HCT116 (cell line): Measurements from ENCODE around the gene GPR107. TPM values are rescaled to one million over a fixed set of nuclear protein-coding genes. Genes with fewer than 3 reads are reported as not detected.

Experiments used
- ATAC-seq: fragments of 200-7000 bp; cut with Tn5 transposase; 2 replicates; pipeline ENCODE4 v1.9.1; 2020; ENCODE audit warnings: mild to moderate bottlenecking, moderate library complexity
- BruUV-seq: library from RNA; stranded (reverse); fragments of 400-500 nt; replicated peaks from 2 replicates; lab custom pipeline; 2021; lab: Mats Ljungman, UMichigan
- CTCF ChIA-PET: fragments of 300-600 bp; sonication (Branson Sonifier 250); formaldehyde crosslinking; loops from one replicate; lab custom pipeline; 2021; ENCODE audit warnings: antibody characterized with exemption; lab: Charles Lee
- POLR2A ChIA-PET: fragments of 300-600, 350-600 bp; sonication (Branson Sonifier 250); formaldehyde crosslinking; loops from one replicate; lab custom pipeline; 2021; ENCODE audit warnings: antibody characterized with exemption; lab: Charles Lee
- RAD21 ChIA-PET, 2 experiments: fragments of 300-600 bp; sonication (Branson Sonifier 250); formaldehyde crosslinking; loops; one replicate each; lab custom pipeline; 2023; ENCODE audit warnings: low total read pairs in 2 of 2; ENCODE audit not compliant: uncharacterized antibody in 2 of 2, unreplicated experiment in 2 of 2, low non-redundant PET in 1 of 2; lab: Charles Lee
- DNase-seq: peaks from one replicate; pipeline ENCODE4 v3.0.0-alpha.2; 2010; ENCODE audit warnings: low read depth, low spot score
- H2AFZ ChIP-seq: fragments of 200-600 bp; shearing (Covaris generic), sonication (generic); 2 replicates; pipeline ENCODE4 v1.6.1; 2017; ENCODE audit warnings: low read depth, mixed run types, mixed read lengths, antibody characterized with exemption, low read length; ENCODE audit not compliant: poor library complexity, severe bottlenecking
- H3K27ac ChIP-seq: 2 replicates; pipeline ENCODE4 v1.5.1; 2012; ENCODE audit warnings: low read depth, low read length
- H3K27me3 ChIP-seq: fragments of 200-600 bp; sonication (generic); 2 replicates; pipeline ENCODE4 v1.6.1; 2016; ENCODE audit warnings: mixed run types, low read length, mixed read lengths; ENCODE audit not compliant: insufficient read depth
- H3K36me3 ChIP-seq, 2 experiments: fragments of 200-500 bp in 1 of 2; fragments of 200-600 bp in 1 of 2; sonication (Bioruptor generic) in 1 of 2; sonication (generic) in 1 of 2; 2 replicates each; pipeline versions ENCODE4 v1.5.1 to v1.6.1; 2014 to 2016; ENCODE audit warnings: low read length in 2 of 2, inconsistent platforms in 1 of 2, mixed read lengths in 1 of 2, mixed run types in 1 of 2; ENCODE audit not compliant: insufficient read depth in 2 of 2, control insufficient read depth in 1 of 2
- H3K4me1 ChIP-seq, 2 experiments: fragments of 200-600 bp in 1 of 2; sonication (generic) in 1 of 2; 2 replicates each; pipeline versions ENCODE4 v1.5.1 to v1.6.1; 2012 to 2017; ENCODE audit warnings: low read length in 2 of 2, inconsistent platforms in 1 of 2, mild to moderate bottlenecking in 1 of 2, mixed read lengths in 1 of 2, mixed run types in 1 of 2, moderate library complexity in 1 of 2; ENCODE audit not compliant: insufficient read depth in 2 of 2, control insufficient read depth in 1 of 2
- H3K4me2 ChIP-seq: fragments of 200-600 bp; sonication (generic); 2 replicates; pipeline ENCODE4 v1.6.1; 2017; ENCODE audit warnings: mixed run types, low read length, mixed read lengths
- H3K4me3 ChIP-seq, 2 experiments: fragments of 200-600 bp in 1 of 2; sonication (generic) in 1 of 2; replicated peaks in 1 of 2; 2 replicates each; pipeline ENCODE4 v1.5.1; 2011 to 2016; ENCODE audit warnings: low read length in 2 of 2, control low read depth in 1 of 2, low read depth in 1 of 2, mild to moderate bottlenecking in 1 of 2, mixed read lengths in 1 of 2, mixed run types in 1 of 2
- H3K79me2 ChIP-seq: fragments of 200-600 bp; sonication (generic); 2 replicates; pipeline ENCODE4 v1.6.1; 2017; ENCODE audit warnings: mild to moderate bottlenecking, mixed run types, low read length, moderate library complexity, mixed read lengths; ENCODE audit not compliant: insufficient read depth
- H3K9ac ChIP-seq: fragments of 200-600 bp; sonication (generic); 2 replicates; pipeline ENCODE4 v1.6.1; 2016; ENCODE audit warnings: low read length, mixed read lengths
- H3K9me2 ChIP-seq: fragments of 200-600 bp; sonication (generic), shearing (Covaris generic); 2 replicates; pipeline ENCODE4 v1.6.1; 2017; ENCODE audit warnings: mixed run types, mild to moderate bottlenecking, moderate library complexity; ENCODE audit not compliant: insufficient read depth
- H3K9me3 ChIP-seq, 2 experiments: fragments of 200-500 bp in 1 of 2; fragments of 200-600 bp in 1 of 2; sonication (Bioruptor generic) in 1 of 2; sonication (generic) in 1 of 2; 2 replicates each; pipeline ENCODE4 v1.6.1; 2014 to 2017; ENCODE audit warnings: low read length in 2 of 2, mixed read lengths in 2 of 2, inconsistent platforms in 1 of 2, low read depth in 1 of 2, mild to moderate bottlenecking in 1 of 2, mixed run types in 1 of 2, moderate library complexity in 1 of 2; ENCODE audit not compliant: control insufficient read depth in 1 of 2, insufficient read depth in 1 of 2
- H4K20me1 ChIP-seq: fragments of 200-600 bp; sonication (generic), shearing (Covaris generic); 2 replicates; pipeline ENCODE4 v1.6.1; 2017; ENCODE audit warnings: mixed run types, mild to moderate bottlenecking, moderate library complexity; ENCODE audit not compliant: insufficient read depth
- CBX3 ChIP-seq: IDR thresholded peaks from 2 replicates; pipeline ENCODE4 v1.6.1; 2012; ENCODE audit warnings: low read depth
- CEBPB ChIP-seq: IDR thresholded peaks from 2 replicates; pipeline ENCODE4 v1.6.1; 2012; ENCODE audit warnings: low read depth
- EGR1 ChIP-seq: IDR thresholded peaks from 2 replicates; pipeline ENCODE4 v1.6.1; 2012; ENCODE audit warnings: low read depth
- ELF1 ChIP-seq: IDR thresholded peaks from 2 replicates; pipeline ENCODE4 v1.6.1; 2012; ENCODE audit warnings: low read depth, borderline replicate concordance
- EZH2 ChIP-seq: fragments of 200-600 bp; sonication (generic); IDR thresholded peaks from 2 replicates; pipeline ENCODE4 v1.6.1; 2017; ENCODE audit warnings: antibody characterized with exemption, mixed run types
- EZH2phosphoT487 ChIP-seq: fragments of 200-600 bp; IDR thresholded peaks from 2 replicates; pipeline ENCODE4 v1.6.1; 2018; ENCODE audit warnings: antibody characterized with exemption, borderline replicate concordance
- FOSL1 ChIP-seq: IDR thresholded peaks from 2 replicates; pipeline ENCODE4 v1.6.1; 2012; ENCODE audit warnings: low read depth
- JUND ChIP-seq: IDR thresholded peaks from 2 replicates; pipeline ENCODE4 v1.6.1; 2012
- POLR2A ChIP-seq: IDR thresholded peaks from 2 replicates; pipeline ENCODE4 v1.7.0; 2011; ENCODE audit warnings: borderline replicate concordance; ENCODE audit not compliant: insufficient read depth, insufficient read length; ENCODE audit errors: extremely low read depth
- SIN3A ChIP-seq: IDR thresholded peaks from 2 replicates; pipeline ENCODE4 v1.6.1; 2012; ENCODE audit warnings: low read depth
- SP1 ChIP-seq: IDR thresholded peaks from 2 replicates; pipeline ENCODE4 v1.6.1; 2012; ENCODE audit warnings: low read depth
- SRF ChIP-seq: IDR thresholded peaks from 2 replicates; pipeline ENCODE4 v1.6.1; 2012; ENCODE audit warnings: low read depth
- TCF7L2 ChIP-seq: IDR thresholded peaks from 2 replicates; pipeline ENCODE4 v1.7.0; 2011; ENCODE audit warnings: borderline replicate concordance, inconsistent platforms; ENCODE audit not compliant: insufficient read depth, insufficient read length; ENCODE audit errors: extremely low read depth
- YY1 ChIP-seq: IDR thresholded peaks from 2 replicates; pipeline ENCODE4 v1.6.1; 2011; ENCODE audit warnings: low read length, low read depth, moderate library complexity, mild to moderate bottlenecking; ENCODE audit not compliant: insufficient replicate concordance; ENCODE audit errors: extremely low read depth
- ZBTB33 ChIP-seq: IDR thresholded peaks from 2 replicates; pipeline ENCODE4 v1.6.1; 2011; ENCODE audit warnings: mild to moderate bottlenecking, low read length, moderate library complexity; ENCODE audit not compliant: insufficient replicate concordance; ENCODE audit errors: extremely low read depth
- ZFX ChIP-seq: fragments of 450-650 bp; IDR thresholded peaks from 2 replicates; pipeline ENCODE4 v1.6.1; 2017
- ZNF274 ChIP-seq: fragments of 200-500 bp; sonication (Bioruptor generic); IDR thresholded peaks from 2 replicates; pipeline ENCODE4 v1.6.1; 2014; ENCODE audit warnings: mild to moderate bottlenecking, low read depth, low read length, inconsistent platforms
- intact Hi-C: fragments of 100-400 bp; cut with micrococcal nuclease; formaldehyde crosslinking; loops from 2 replicates; pipeline ENCODE4 v1.10.0; 2022
- total RNA-seq: library from RNA; stranded (reverse); gene quantifications from one replicate; pipeline ENCODE4 v1.2.1, GENCODE V29; 2021; ENCODE audit not compliant: unreplicated experiment
- TF ChIP-seq, protein P1 (sequence below), 3 experiments: fragments of 200-600 bp in 1 of 3; sonication (generic) in 1 of 3; IDR thresholded peaks in 2 of 3; conservative IDR thresholded peaks in 1 of 3; 2 replicates each; pipeline ENCODE4 v1.5.1; 2012 to 2017; ENCODE audit warnings: low read depth in 2 of 3, low read length in 2 of 3, antibody characterized with exemption in 1 of 3, borderline replicate concordance in 1 of 3, control low read depth in 1 of 3, mild to moderate bottlenecking in 1 of 3, mixed read lengths in 1 of 3, mixed run types in 1 of 3, moderate library complexity in 1 of 3; ENCODE audit not compliant: insufficient read depth in 1 of 3
- TF ChIP-seq, protein P2 (sequence below): IDR thresholded peaks from 2 replicates; pipeline ENCODE4 v1.6.1; 2012
- TF ChIP-seq, protein P3 (sequence below): IDR thresholded peaks from 2 replicates; pipeline ENCODE4 v1.6.1; 2012; ENCODE audit warnings: low read depth

GPR107 gene
- total RNA-seq, 1 experiment from 2014 or later, result 32.5 TPM

GRCh38 chr9:130142641-130143040 lies 88.9 kb downstream of the GPR107 start:
- no peaks in the 10 kb centered on the region for H3K36me3 ChIP-seq
- ATAC-seq, result no peak
- intact Hi-C loops, result no loop called here
- no peak for DNase-seq
- no peaks in the 10 kb centered on the region for H4K20me1 ChIP-seq
- H2AFZ ChIP-seq, result no peak overlapping the region
- H3K4me2 ChIP-seq, result no peak overlapping the region
- no peaks in the 10 kb centered on the region for H3K9me3 ChIP-seq
- TF ChIP-seq EGR1, result no peak
- TF ChIP-seq, protein P1, sequence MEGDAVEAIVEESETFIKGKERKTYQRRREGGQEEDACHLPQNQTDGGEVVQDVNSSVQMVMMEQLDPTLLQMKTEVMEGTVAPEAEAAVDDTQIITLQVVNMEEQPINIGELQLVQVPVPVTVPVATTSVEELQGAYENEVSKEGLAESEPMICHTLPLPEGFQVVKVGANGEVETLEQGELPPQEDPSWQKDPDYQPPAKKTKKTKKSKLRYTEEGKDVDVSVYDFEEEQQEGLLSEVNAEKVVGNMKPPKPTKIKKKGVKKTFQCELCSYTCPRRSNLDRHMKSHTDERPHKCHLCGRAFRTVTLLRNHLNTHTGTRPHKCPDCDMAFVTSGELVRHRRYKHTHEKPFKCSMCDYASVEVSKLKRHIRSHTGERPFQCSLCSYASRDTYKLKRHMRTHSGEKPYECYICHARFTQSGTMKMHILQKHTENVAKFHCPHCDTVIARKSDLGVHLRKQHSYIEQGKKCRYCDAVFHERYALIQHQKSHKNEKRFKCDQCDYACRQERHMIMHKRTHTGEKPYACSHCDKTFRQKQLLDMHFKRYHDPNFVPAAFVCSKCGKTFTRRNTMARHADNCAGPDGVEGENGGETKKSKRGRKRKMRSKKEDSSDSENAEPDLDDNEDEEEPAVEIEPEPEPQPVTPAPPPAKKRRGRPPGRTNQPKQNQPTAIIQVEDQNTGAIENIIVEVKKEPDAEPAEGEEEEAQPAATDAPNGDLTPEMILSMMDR (IDR thresholded peaks at IDR 0.05 in 2 of 3, conservative IDR thresholded peaks at IDR 0.05 in 1 of 3; ENCODE audit: borderline replicate concordance in 1 of 3, insufficient read depth in 1 of 3, low read depth in 2 of 3, low read length in 2 of 3), result no peak
- TF ChIP-seq, protein P2, sequence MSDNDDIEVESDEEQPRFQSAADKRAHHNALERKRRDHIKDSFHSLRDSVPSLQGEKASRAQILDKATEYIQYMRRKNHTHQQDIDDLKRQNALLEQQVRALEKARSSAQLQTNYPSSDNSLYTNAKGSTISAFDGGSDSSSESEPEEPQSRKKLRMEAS, result no peak
- no peak for TF ChIP-seq CBX3
- TF ChIP-seq ZNF274, result no peak
- no peak for TF ChIP-seq FOSL1
- no peak for TF ChIP-seq YY1
- TF ChIP-seq ZFX, result no peak
- TF ChIP-seq POLR2A, result no peak
- no peak for TF ChIP-seq EZH2
- no peak for TF ChIP-seq CEBPB
- no peak for TF ChIP-seq SRF
- no peak for TF ChIP-seq SIN3A
- TF ChIP-seq ZBTB33, result no peak
- no peak for TF ChIP-seq EZH2phosphoT487
- no peak for TF ChIP-seq SP1
- no peak for TF ChIP-seq JUND
- TF ChIP-seq, protein P3, sequence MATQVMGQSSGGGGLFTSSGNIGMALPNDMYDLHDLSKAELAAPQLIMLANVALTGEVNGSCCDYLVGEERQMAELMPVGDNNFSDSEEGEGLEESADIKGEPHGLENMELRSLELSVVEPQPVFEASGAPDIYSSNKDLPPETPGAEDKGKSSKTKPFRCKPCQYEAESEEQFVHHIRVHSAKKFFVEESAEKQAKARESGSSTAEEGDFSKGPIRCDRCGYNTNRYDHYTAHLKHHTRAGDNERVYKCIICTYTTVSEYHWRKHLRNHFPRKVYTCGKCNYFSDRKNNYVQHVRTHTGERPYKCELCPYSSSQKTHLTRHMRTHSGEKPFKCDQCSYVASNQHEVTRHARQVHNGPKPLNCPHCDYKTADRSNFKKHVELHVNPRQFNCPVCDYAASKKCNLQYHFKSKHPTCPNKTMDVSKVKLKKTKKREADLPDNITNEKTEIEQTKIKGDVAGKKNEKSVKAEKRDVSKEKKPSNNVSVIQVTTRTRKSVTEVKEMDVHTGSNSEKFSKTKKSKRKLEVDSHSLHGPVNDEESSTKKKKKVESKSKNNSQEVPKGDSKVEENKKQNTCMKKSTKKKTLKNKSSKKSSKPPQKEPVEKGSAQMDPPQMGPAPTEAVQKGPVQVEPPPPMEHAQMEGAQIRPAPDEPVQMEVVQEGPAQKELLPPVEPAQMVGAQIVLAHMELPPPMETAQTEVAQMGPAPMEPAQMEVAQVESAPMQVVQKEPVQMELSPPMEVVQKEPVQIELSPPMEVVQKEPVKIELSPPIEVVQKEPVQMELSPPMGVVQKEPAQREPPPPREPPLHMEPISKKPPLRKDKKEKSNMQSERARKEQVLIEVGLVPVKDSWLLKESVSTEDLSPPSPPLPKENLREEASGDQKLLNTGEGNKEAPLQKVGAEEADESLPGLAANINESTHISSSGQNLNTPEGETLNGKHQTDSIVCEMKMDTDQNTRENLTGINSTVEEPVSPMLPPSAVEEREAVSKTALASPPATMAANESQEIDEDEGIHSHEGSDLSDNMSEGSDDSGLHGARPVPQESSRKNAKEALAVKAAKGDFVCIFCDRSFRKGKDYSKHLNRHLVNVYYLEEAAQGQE, result no peak
- TF ChIP-seq ELF1, result no peak
- TF ChIP-seq TCF7L2, result no peak
- no TSS peak for BruUV-seq
- no peak overlapping the region for H3K27ac ChIP-seq
- H3K9ac ChIP-seq, result no peak overlapping the region
- no peaks in the 10 kb centered on the region for H3K9me2 ChIP-seq
- ChIA-PET CTCF (no interaction called here), POLR2A (no interaction called here), RAD21 (no interaction called here)
- peaks cover 34% of the 10 kb centered on the region for H3K27me3 ChIP-seq
- peaks cover 0 to 16% of the 10 kb centered on the region in 2 experiments; a peak in 2 of 4 replicates for H3K4me1 ChIP-seq
- H3K79me2 ChIP-seq, result no peaks in the 10 kb centered on the region
- no peak overlapping the region for H3K4me3 ChIP-seq
